Tibial nerve (tissue), 4 donors: Measurements from ENCODE around the gene CRKL.

Source experiments
- EP300 ChIP-seq, 2 donors: sonication (generic); formaldehyde crosslinking; IDR thresholded peaks; one replicate each; pipeline ENCODE4 v1.6.1; 2017; ENCODE audit warnings: antibody characterized with exemption in 2 of 2, mild to moderate bottlenecking in 1 of 2
- POLR2A ChIP-seq, 2 donors: fragments of 450-650 bp; IDR thresholded peaks; one replicate each; pipeline ENCODE4 v1.6.1; 2017; ENCODE audit warnings: antibody characterized with exemption in 2 of 2, mild to moderate bottlenecking in 2 of 2, moderate library complexity in 2 of 2
- TF ChIP-seq, protein P1 (sequence below), 5 experiments: fragments of 200-600 bp in 3 of 5; fragments of 450-650 bp in 2 of 5; sonication (generic) in 3 of 5; IDR thresholded peaks; one replicate each; pipeline ENCODE4 v1.5.1; 2016 to 2019; ENCODE audit warnings: antibody characterized with exemption in 5 of 5, mild to moderate bottlenecking in 3 of 5, moderate library complexity in 2 of 5

- no peak for TF ChIP-seq POLR2A (IDR thresholded peaks at IDR 0.05)
- TF ChIP-seq, protein P1, sequence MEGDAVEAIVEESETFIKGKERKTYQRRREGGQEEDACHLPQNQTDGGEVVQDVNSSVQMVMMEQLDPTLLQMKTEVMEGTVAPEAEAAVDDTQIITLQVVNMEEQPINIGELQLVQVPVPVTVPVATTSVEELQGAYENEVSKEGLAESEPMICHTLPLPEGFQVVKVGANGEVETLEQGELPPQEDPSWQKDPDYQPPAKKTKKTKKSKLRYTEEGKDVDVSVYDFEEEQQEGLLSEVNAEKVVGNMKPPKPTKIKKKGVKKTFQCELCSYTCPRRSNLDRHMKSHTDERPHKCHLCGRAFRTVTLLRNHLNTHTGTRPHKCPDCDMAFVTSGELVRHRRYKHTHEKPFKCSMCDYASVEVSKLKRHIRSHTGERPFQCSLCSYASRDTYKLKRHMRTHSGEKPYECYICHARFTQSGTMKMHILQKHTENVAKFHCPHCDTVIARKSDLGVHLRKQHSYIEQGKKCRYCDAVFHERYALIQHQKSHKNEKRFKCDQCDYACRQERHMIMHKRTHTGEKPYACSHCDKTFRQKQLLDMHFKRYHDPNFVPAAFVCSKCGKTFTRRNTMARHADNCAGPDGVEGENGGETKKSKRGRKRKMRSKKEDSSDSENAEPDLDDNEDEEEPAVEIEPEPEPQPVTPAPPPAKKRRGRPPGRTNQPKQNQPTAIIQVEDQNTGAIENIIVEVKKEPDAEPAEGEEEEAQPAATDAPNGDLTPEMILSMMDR (IDR thresholded peaks at IDR 0.05), result no peak
- no peak for TF ChIP-seq EP300 (IDR thresholded peaks at IDR 0.05)
These were observed 57.2 kb downstream of the CRKL start for GRCh38 chr22:20974336-20974955.
